ENCODE measurements around the gene PTH2. TPM values are rescaled to one million over a fixed set of nuclear protein-coding genes. Genes with fewer than 3 reads are reported as not detected.
A peak's percentile ranks its signal among the peaks of the same experiment; 100 is the strongest.

The PTH2 gene
- total RNA-seq, 1 experiment from 2014 or later, result not detected

DNA sequence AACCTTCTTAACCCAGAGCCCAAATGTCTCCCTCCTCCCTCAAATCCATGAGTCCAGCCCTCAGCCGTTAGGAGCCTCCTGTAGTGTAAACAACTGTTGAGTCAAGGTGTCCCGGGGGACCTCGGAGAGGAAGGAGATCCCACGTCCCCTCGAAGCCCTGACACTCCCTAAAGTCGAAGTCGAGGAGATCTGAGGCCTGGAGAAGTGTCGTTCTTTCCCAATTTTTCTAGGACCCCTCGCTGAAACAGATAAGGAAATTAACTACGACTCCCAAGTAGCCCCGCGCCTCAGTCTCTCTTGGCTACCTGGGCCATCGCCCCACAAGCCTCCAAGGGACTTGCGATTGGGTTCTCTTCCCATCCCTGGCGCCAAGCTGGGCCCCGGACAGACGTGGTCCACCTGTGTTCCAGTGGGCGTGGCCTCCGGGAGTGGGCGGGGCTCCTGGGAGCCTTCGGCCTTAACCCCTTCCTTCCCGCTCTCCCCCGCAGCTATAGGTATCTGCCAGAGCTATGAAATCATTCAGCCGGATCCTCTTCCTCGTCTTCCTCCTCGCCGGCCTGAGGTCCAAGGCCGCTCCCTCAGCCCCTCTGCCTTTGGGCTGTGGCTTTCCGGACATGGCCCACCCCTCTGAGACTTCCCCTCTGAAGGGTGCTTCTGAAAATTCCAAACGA, 2.8 kb upstream of the PTH2 start:
- intact Hi-C loops (cut with micrococcal nuclease; ENCODE audit: unreplicated experiment), result no loop called here
- H2AFZ ChIP-seq, result no peak overlapping the region
- no peak overlapping the region for H3K4me2 ChIP-seq
- H3K9me2 ChIP-seq (ENCODE audit: insufficient read depth), result no peaks in the 10 kb centered on the region
- H4K20me1 ChIP-seq (ENCODE audit: insufficient read depth), result no peaks in the 10 kb centered on the region
- TF ChIP-seq, protein P1, sequence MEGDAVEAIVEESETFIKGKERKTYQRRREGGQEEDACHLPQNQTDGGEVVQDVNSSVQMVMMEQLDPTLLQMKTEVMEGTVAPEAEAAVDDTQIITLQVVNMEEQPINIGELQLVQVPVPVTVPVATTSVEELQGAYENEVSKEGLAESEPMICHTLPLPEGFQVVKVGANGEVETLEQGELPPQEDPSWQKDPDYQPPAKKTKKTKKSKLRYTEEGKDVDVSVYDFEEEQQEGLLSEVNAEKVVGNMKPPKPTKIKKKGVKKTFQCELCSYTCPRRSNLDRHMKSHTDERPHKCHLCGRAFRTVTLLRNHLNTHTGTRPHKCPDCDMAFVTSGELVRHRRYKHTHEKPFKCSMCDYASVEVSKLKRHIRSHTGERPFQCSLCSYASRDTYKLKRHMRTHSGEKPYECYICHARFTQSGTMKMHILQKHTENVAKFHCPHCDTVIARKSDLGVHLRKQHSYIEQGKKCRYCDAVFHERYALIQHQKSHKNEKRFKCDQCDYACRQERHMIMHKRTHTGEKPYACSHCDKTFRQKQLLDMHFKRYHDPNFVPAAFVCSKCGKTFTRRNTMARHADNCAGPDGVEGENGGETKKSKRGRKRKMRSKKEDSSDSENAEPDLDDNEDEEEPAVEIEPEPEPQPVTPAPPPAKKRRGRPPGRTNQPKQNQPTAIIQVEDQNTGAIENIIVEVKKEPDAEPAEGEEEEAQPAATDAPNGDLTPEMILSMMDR (conservative IDR thresholded peaks at IDR 0.05), result no peak
- TF ChIP-seq EZH2 (IDR thresholded peaks at IDR 0.05; ENCODE audit: low read depth), result no peak
- H3F3A ChIP-seq (ENCODE audit: insufficient read depth, low read depth), result no peaks in the 10 kb centered on the region
- no peaks in the 10 kb centered on the region for H3K36me3 ChIP-seq (ENCODE audit: low read depth)
- H3K27ac ChIP-seq, result no peak overlapping the region
- DNase-seq, result peak in 1 of 2 experiments; percentile 27
- H3K9me3 ChIP-seq (ENCODE audit: insufficient read depth, low read depth), result no peaks in the 10 kb centered on the region
- peaks cover 97% of the 10 kb centered on the region for H3K27me3 ChIP-seq (ENCODE audit: insufficient read depth, low read depth)
- no peak overlapping the region for H3K4me3 ChIP-seq
- CTCF ChIA-PET, result interaction anchor here (0.6 kb wide), 1 partner anchor 120 kb away, joined by 5 read pairs; no protein-coding TSS in a partner anchor
- no TSS peak for BruUV-seq (replicated peaks)
- POLR2A ChIA-PET (ENCODE audit: unreplicated experiment), result interaction anchor here (0.6 kb wide), 1 partner anchor 10 kb away, joined by 4 read pairs; no protein-coding TSS in a partner anchor
- H3K79me2 ChIP-seq (ENCODE audit: low read depth), result no peaks in the 10 kb centered on the region
- no peaks in the 10 kb centered on the region for H3K4me1 ChIP-seq (replicated peaks; ENCODE audit: insufficient read depth)

DNA sequence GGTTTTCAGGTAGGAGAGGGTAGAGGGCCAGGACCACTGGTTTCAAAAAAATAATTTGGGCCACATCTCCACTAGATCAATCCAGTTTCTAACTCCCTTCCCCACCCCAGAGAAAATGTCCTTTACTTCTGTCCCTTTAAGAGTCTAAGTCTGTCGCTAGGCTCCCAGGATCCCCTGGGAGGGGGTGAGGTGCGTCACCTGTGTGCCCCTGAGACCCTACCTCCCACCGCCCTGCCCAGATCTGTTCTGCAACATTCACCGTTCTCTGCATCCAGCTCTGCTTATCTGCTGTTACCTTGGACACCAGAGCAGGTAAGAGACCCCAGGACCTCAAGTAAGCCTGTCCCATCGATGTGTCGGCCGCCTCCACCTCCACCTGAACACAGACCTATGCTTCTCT, 1.9 kb upstream of the PTH2 start, which contains the start of gene GFY:
GFY (plus strand) TSS at position 211 of the 400 bp plus-strand sequence. CDS start 1,043 bp downstream, outside the sequence.
- H4K20me1 ChIP-seq (ENCODE audit: insufficient read depth), result no peaks in the 10 kb centered on the region
- H3K4me3 ChIP-seq, result no peak within 1 kb of the TSS
- intact Hi-C loops (cut with micrococcal nuclease; ENCODE audit: unreplicated experiment), result no loop called here
- H3K4me1 ChIP-seq (replicated peaks; ENCODE audit: insufficient read depth), result no peaks in the 10 kb centered on the region
- H3K36me3 ChIP-seq (ENCODE audit: low read depth), result no peaks in the 10 kb centered on the region
- no peak within 1 kb of the TSS for H3K4me2 ChIP-seq
- H3K9me3 ChIP-seq (ENCODE audit: insufficient read depth, low read depth), result no peaks in the 10 kb centered on the region
- no peak within 1 kb of the TSS for H2AFZ ChIP-seq
- DNase-seq, result no peak
- no peak within 1 kb of the TSS for H3K27ac ChIP-seq
- BruUV-seq (replicated peaks), result no TSS peak
- TF ChIP-seq EZH2 (IDR thresholded peaks at IDR 0.05; ENCODE audit: low read depth), result no peak
- TF ChIP-seq, protein P1 (conservative IDR thresholded peaks at IDR 0.05), result no peak
- H3K9me2 ChIP-seq (ENCODE audit: insufficient read depth), result no peaks in the 10 kb centered on the region
- no peaks in the 10 kb centered on the region for H3F3A ChIP-seq (ENCODE audit: insufficient read depth, low read depth)
- H3K79me2 ChIP-seq (ENCODE audit: low read depth), result no peaks in the 10 kb centered on the region
- ChIA-PET POLR2A (ENCODE audit: unreplicated experiment) (interaction anchor here (0.6 kb wide), 2 partner anchors 9 to 1444 kb away, joined by 3 to 4 read pairs; no protein-coding TSS in a partner anchor), CTCF (interaction anchor here (0.6 to 0.7 kb wide), 4 partner anchors 18 to 121 kb away, joined by 4 to 5 read pairs (median 4); no protein-coding TSS in a partner anchor)
- H3K27me3 ChIP-seq (ENCODE audit: insufficient read depth, low read depth), result peaks cover 98% of the 10 kb centered on the region

DNA sequence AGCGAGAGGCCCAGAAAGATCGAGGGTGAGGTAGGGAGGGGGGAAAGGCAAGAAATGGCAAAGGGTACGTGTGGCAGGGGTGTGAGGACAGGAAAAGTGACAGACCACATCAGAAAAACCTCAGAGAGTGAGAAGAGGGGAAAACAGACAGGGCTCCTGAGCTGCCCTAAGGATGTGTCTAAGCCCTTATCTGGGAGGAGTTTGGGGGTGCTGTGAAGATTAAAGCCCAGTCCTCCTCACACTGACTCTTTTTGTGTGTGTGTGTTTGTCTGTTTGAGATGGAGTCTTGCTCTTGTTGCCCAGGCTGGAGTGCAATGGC, 703 bp upstream of the PTH2 start:
- H3K79me2 ChIP-seq (ENCODE audit: low read depth), result no peaks in the 10 kb centered on the region
- BruUV-seq (replicated peaks), result no TSS peak

More for the DNA sequence above, 703 bp upstream of the PTH2 start:
- intact Hi-C loops (cut with micrococcal nuclease; ENCODE audit: unreplicated experiment), result no loop called here
- Histone ChIP-seq H3K4me1 (replicated peaks; ENCODE audit: insufficient read depth) (no peaks in the 10 kb centered on the region), H3K4me3 (no peak overlapping the region), H2AFZ (no peak overlapping the region), H3K9me2 (ENCODE audit: insufficient read depth) (no peaks in the 10 kb centered on the region), H3K27me3 (ENCODE audit: insufficient read depth, low read depth) (peaks cover 98% of the 10 kb centered on the region), H4K20me1 (ENCODE audit: insufficient read depth) (no peaks in the 10 kb centered on the region), H3K36me3 (ENCODE audit: low read depth) (no peaks in the 10 kb centered on the region), H3K9me3 (ENCODE audit: insufficient read depth, low read depth) (no peaks in the 10 kb centered on the region), H3K4me2 (no peak overlapping the region), H3K27ac (no peak overlapping the region), H3F3A (ENCODE audit: insufficient read depth, low read depth) (no peaks in the 10 kb centered on the region)
- TF ChIP-seq, protein P1 (conservative IDR thresholded peaks at IDR 0.05), result no peak
- no peak for TF ChIP-seq EZH2 (IDR thresholded peaks at IDR 0.05; ENCODE audit: low read depth)
- no peak for DNase-seq
- POLR2A ChIA-PET (ENCODE audit: unreplicated experiment), result no interaction called here
- CTCF ChIA-PET, result interaction anchor here (0.6 kb wide), 1 partner anchor 96 kb away, joined by 4 read pairs; no protein-coding TSS in a partner anchor
